GM11168 (cell line): ENCODE measurements around the gene CREB1.

Experiments
- in situ Hi-C: fragments of 300-500 bp; cut with MboI; formaldehyde crosslinking; loops from one replicate; pipeline ENCODE4 v1.12.0; 2022; ENCODE audit warnings: low sequenced_read_pairs; ENCODE audit not compliant: unreplicated experiment

Gene CREB1

GRCh38 chr2:207640661-207641060 is 110.9 kb downstream of the CREB1 start:
- in situ Hi-C loops: loop anchor here (25.0 kb wide), 1 partner anchor 622 kb away; the partner anchor contains the start of genes IDH1 and PIKFYVE

GRCh38 chr2:207643892-207644291 is 114.1 kb downstream of the CREB1 start:
- in situ Hi-C loops: loop anchor here (25.0 kb wide), 1 partner anchor 618 kb away; the partner anchor contains the start of genes IDH1 and PIKFYVE

- in situ Hi-C loops: loop anchor here (25.0 kb wide), 1 partner anchor 616 kb away; the partner anchor contains the start of genes IDH1 and PIKFYVE
Measured at GRCh38 chr2:207646582-207646981, 116.8 kb downstream of the CREB1 start.
